Loucy (cell line): ENCODE results near the gene ARMH4.

Source experiments
- H2AFZ ChIP-seq: fragments of 200-600 bp; sonication (generic); 2 replicates; pipeline ENCODE4 v1.6.0; 2016; ENCODE audit warnings: antibody characterized with exemption, mild to moderate bottlenecking, low read length, moderate library complexity
- H3F3A ChIP-seq: fragments of 200-600 bp; 2 replicates; pipeline ENCODE4 v1.6.0; 2016; ENCODE audit warnings: antibody characterized with exemption, low read depth, mild to moderate bottlenecking
- H3K27me3 ChIP-seq: fragments of 200-600 bp; sonication (generic); 2 replicates; pipeline ENCODE4 v1.6.1; 2014; ENCODE audit warnings: low read length, mild to moderate bottlenecking; ENCODE audit not compliant: insufficient read depth, poor library complexity, severe bottlenecking
- H3K36me3 ChIP-seq: fragments of 200-600 bp; sonication (generic); 2 replicates; pipeline ENCODE4 v1.6.1; 2016; ENCODE audit warnings: low read length; ENCODE audit not compliant: insufficient read depth
- H3K4me1 ChIP-seq: fragments of 200-600 bp; sonication (generic); 2 replicates; pipeline ENCODE4 v1.5.1; 2014; ENCODE audit warnings: low read length, mild to moderate bottlenecking; ENCODE audit not compliant: insufficient read depth, poor library complexity, severe bottlenecking
- H3K4me2 ChIP-seq: fragments of 200-600 bp; sonication (generic); 2 replicates; pipeline ENCODE4 v1.6.0; 2014; ENCODE audit warnings: antibody characterized with exemption, low read length, low read depth, mild to moderate bottlenecking; ENCODE audit not compliant: poor library complexity, severe bottlenecking
- H3K4me3 ChIP-seq: fragments of 200-600 bp; sonication (generic); 2 replicates; pipeline ENCODE4 v1.5.1; 2014; ENCODE audit warnings: low read length, mild to moderate bottlenecking, mixed read lengths; ENCODE audit not compliant: poor library complexity, severe bottlenecking
- H3K79me2 ChIP-seq: fragments of 200-600 bp; sonication (generic); 2 replicates; pipeline ENCODE4 v1.6.1; 2014; ENCODE audit warnings: low read length; ENCODE audit not compliant: insufficient read depth
- H3K9ac ChIP-seq: fragments of 200-600 bp; sonication (generic); 2 replicates; pipeline ENCODE4 v1.6.0; 2014; ENCODE audit warnings: mild to moderate bottlenecking, low read depth, low read length, moderate library complexity; ENCODE audit not compliant: poor library complexity, severe bottlenecking
- H3K9me2 ChIP-seq: fragments of 200-600 bp; sonication (generic); replicated peaks from 2 replicates; pipeline ENCODE4 v1.6.1; 2016; ENCODE audit warnings: low read depth, low read length, mixed read lengths
- H3K9me3 ChIP-seq: fragments of 200-600 bp; sonication (generic); 2 replicates; pipeline ENCODE4 v1.6.1; 2014; ENCODE audit warnings: mild to moderate bottlenecking, antibody characterized with exemption, low read length, low read depth; ENCODE audit not compliant: insufficient read depth
- H4K20me1 ChIP-seq: fragments of 200-600 bp; sonication (generic); 2 replicates; pipeline ENCODE4 v1.6.0; 2014; ENCODE audit warnings: antibody characterized with exemption, low read length, mild to moderate bottlenecking; ENCODE audit not compliant: insufficient read depth, poor library complexity, severe bottlenecking
- CTCF ChIP-seq: fragments of 200-600 bp; sonication (generic); conservative IDR thresholded peaks from 2 replicates; pipeline ENCODE4 v1.5.1; 2014; ENCODE audit warnings: mild to moderate bottlenecking, antibody characterized with exemption, low read length
- EZH2phosphoT487 ChIP-seq: fragments of 200-600 bp; IDR thresholded peaks from 2 replicates; pipeline ENCODE4 v1.6.1; 2018; ENCODE audit warnings: antibody characterized with exemption, mild to moderate bottlenecking, moderate library complexity, borderline replicate concordance

ARMH4 gene

DNA sequence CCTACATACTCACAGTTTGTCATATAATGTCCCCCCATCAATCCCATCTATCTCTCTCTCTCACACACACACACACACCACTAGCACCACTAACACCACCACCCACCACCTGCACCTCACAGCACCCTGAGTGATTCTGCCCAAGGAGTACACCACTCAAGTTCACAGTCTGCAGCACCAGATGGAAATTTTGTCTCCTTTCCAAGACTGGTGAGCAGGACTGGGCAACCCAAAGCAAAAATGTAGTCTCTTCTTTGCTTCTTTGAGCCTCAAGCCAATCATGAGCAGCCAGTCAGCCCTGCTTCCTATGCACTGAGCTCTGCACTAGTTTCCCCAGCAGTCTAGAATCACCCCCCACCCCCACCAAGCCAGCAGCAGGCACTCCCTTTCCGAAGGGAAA lies 15.0 kb upstream of the ARMH4 start:
- H3K4me3 ChIP-seq: no peak overlapping the region
- no peaks in the 10 kb centered on the region for H3K79me2 ChIP-seq
- H4K20me1 ChIP-seq: no peaks in the 10 kb centered on the region
- H3K4me1 ChIP-seq: no peaks in the 10 kb centered on the region
- H3F3A ChIP-seq: no peaks in the 10 kb centered on the region
- no peaks in the 10 kb centered on the region for H3K9me2 ChIP-seq
- H3K4me2 ChIP-seq: no peak overlapping the region
- no peaks in the 10 kb centered on the region for H3K9me3 ChIP-seq
- peak overlapping the region; percentile 77; the same call in 1 of the 2 replicates for H2AFZ ChIP-seq
- H3K9ac ChIP-seq: no peak overlapping the region
- TF ChIP-seq EZH2phosphoT487 (no peak), CTCF (no peak)
- no peaks in the 10 kb centered on the region for H3K27me3 ChIP-seq
- no peaks in the 10 kb centered on the region for H3K36me3 ChIP-seq

DNA sequence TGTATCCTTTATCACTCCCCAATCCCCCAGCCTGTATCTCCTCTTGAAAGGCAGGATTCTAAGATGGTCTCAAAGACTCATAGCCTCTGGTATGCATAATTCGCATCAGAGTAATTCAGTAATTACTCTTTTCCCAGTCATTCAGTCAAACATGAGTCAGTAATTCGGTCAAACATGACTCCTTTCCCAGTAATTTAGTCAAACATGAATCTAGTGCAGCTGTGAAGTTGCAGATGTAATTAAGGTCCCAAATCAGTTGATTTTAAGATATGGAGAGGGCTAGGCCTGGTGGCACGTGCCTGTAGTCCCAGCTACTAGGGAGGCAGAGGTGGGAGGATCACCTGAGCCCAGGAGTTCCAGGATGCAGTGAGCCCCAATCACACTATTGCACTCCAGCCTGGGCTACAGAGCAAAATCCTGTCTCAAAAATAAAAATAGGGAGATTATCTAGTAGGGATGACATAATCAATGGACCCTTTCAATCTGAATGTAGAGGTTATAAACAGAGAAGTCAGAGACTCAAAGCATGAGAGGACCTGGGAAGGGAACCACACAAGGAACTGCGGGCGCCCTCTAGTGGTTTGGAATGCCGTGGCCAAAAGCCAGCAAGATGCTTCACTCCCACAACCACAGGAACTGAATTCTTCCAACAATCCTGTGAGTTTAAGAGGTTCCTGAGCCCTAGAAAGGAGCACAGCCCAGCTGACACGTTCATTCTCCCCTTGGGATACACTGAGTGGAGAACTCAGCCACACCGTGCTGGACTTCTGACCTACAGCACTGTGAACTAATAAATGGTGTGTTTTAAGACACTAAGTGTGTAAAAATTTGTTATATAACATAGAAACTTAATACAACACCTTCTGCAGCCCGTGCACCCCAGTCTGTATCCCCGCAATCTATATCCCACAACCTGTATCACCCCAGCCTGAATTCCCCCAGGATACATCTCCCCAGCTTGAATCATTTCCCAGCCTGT lies 14.3 kb upstream of the ARMH4 start:
- H3K4me2 ChIP-seq: no peak overlapping the region
- no peaks in the 10 kb centered on the region for H3K9me3 ChIP-seq
- no peaks in the 10 kb centered on the region for H3K4me1 ChIP-seq
- H4K20me1 ChIP-seq: no peaks in the 10 kb centered on the region
- TF ChIP-seq EZH2phosphoT487 (no peak), CTCF (peak; percentile 93)
- H3K79me2 ChIP-seq: no peaks in the 10 kb centered on the region
- no peaks in the 10 kb centered on the region for H3K36me3 ChIP-seq
- no peaks in the 10 kb centered on the region for H3K27me3 ChIP-seq
- H3F3A ChIP-seq: no peaks in the 10 kb centered on the region
- peak overlapping the region; percentile 77 for H2AFZ ChIP-seq
- no peak overlapping the region for H3K4me3 ChIP-seq
- no peak overlapping the region for H3K9ac ChIP-seq
- H3K9me2 ChIP-seq: no peaks in the 10 kb centered on the region

- no peaks in the 10 kb centered on the region for H3F3A ChIP-seq
- H3K4me1 ChIP-seq: no peaks in the 10 kb centered on the region
- no peak overlapping the region for H3K9ac ChIP-seq
- H3K36me3 ChIP-seq: no peaks in the 10 kb centered on the region
- no peaks in the 10 kb centered on the region for H3K9me2 ChIP-seq
- H3K4me2 ChIP-seq: no peak overlapping the region
- no peaks in the 10 kb centered on the region for H3K27me3 ChIP-seq
- no peak overlapping the region for H3K4me3 ChIP-seq
- H2AFZ ChIP-seq: no peak overlapping the region
- H3K79me2 ChIP-seq: no peaks in the 10 kb centered on the region
- H3K9me3 ChIP-seq: no peaks in the 10 kb centered on the region
- TF ChIP-seq EZH2phosphoT487: no peak
- no peak for TF ChIP-seq CTCF
- no peaks in the 10 kb centered on the region for H4K20me1 ChIP-seq
These were observed 8.5 kb upstream of the ARMH4 start for GRCh38 chr14:58160561-58160960.
